GM21367 (cell line): Measurements from ENCODE around the gene MAT1A.
"Not testable (repeated sequence)": the region's sequence is repeated elsewhere in the genome, so short reads cannot be mapped to it uniquely, and the experiment has no call there.

Source experiments
- ATAC-seq: cut with Tn5 transposase; IDR thresholded peaks from one replicate; pipeline ENCODE4 v1.9.1; 2021; ENCODE audit not compliant: unreplicated experiment

The MAT1A gene

DNA sequence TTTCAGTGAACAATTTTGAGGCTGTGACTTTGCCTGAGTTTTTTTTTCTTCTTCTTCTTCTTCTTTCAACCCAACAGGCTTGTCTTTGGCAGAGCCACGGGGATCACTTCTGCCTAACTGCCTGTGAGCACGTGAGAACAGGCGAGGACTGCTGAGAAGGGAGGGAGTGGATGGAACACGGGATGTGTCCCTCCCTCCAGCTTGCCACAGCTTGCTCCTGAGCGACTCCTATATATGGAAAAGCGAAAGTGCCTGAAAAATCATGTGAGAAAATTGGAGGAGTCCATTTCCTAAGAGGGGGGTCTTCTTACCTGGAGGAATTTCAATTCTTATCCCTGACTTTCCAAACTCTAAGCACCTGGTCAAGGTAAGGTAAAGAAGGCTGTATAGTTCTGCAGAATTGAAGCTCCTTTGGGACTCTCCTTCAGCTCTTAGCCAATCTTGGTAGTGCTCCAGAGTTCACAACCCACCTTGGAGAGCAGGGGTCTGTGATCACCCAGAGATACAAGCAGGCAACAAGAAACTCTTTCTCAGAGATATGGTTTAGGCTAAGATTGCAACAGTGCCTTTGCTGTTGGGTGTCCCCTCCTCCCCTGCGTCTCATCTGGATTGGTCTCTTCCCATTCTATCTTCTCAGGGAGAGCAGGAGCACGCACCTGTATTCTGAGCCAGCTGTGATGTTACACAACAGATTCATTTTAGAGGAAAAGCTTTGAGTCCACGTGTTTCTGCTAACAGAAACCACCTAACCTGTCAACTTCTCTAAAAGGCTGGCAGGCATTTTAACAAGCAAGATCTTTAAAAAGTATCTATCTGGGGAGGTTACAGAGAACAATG lies at the start of gene MAT1A:
TSS of gene MAT1A (minus strand) at position 208 of the 837 bp plus-strand sequence. CDS start 235 bp downstream, outside the sequence.
- no peak for ATAC-seq

DNA sequence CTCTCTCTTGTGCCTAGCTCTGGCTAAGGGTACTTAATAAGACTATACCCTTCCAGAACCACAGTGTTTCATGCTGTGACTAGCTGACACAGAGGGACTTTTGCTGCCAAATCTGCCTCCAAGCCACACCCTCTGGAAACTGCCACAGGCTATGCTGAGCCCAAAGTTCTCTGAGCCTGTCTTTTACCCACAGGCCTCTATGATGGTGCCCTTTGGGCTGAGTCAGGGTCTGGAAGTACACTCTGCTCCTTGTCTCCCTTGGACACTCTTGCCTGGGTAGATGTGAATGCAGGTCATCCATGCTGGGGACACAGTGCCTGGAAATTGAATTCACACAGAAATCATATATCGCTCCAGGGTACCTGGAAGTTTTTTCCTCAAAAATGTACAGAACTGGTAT lies 44.5 kb upstream of the MAT1A start:
- ATAC-seq, result no peak

DNA sequence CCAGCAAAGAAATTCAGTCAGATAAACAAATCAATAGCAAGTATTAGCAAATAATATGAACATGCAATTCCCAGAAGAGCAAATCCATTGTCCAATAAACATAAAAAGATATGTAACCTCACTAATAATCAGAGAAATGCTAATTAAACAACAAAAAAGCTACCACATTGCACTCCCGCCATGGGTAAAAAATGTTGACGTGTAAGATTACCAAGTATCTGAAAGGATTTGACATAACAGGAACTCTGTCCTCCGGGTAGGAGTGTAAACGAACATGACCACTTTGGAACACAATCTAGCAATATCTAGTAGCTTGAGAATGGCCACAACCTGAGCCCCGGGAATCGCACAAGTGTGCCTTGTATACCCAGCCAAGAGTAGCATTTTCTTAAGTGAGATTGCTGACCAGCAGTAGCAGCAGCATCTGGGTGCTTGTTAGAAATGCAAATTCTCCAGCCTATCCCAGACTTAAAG lies 35.5 kb upstream of the MAT1A start:
- ATAC-seq, result no peak

DNA sequence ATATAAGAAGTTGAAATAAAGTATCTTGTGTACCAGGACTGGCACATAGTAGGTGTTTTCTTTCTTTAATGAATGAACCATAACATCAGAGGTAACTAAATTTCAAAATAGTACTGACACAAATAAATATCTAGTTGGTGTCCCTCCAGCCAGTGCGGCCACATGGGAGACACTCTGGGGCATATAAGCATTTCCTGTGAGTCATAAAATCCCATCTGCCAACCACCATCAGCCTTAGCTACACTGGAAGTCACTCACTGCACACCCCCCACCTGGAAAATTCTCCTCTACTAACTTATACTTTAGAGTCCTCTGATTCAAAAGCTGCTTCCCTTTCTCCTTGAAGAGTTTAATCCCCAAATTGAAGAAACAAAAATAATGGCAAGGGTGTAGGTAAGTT lies 34.6 kb upstream of the MAT1A start:
- ATAC-seq, result no peak

DNA sequence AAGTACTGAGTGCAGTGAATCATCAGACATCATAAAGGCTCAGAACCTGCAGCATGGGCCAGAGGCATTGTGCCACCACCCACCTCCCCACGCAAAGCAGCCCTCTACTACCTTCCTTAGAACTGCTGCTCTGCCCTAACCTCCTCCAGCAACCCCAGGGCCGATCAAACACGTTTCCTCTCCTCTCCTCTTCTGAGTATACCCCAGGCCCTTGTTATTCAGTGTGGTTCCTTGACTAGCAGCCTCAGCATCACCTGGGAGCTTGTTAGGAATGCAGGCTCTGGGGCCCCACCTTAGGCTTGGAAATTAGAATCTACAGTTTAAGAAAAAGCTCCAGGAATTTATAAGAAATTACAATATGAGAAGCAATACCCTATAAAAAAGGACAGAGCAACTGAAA lies 33.9 kb upstream of the MAT1A start:
- ATAC-seq, result no peak

DNA sequence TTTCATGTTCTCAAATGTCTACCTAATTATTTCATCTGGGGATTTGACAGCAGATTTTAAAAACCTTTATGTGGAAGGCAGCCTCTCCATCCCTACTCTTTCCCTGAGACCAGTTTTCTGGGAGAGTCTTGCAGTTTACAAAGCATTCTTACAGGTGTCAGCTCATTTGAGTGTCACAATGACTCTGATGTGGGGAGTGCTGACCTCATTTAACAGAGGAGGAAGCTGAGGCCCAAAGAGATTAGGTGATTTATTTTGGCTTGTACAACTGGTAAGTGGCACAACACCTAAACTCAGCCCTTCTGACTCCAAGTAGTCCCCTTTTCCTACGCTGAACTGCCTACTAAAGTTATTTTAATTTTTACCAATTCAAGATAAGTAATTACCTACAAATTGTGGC lies 33.3 kb upstream of the MAT1A start:
- no peak for ATAC-seq

DNA sequence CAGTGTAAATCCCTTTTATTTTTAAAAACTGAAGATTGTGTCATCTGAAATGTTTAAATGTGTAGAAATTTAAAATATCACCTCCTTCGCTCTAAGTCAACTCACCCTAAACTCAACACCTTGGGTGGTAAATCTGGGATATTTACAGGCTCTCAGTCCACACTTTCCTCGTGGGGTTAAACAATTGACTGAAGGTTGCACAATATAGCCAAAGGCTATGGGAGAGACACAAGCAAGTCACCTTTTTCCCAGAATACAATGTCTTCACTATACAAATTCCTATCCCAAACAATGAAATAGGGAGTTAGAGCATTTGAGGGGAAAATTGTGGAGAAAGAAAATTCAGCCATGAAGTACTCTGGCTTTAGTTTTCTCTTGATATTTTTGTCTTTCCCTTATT lies 32.7 kb upstream of the MAT1A start:
- ATAC-seq, result no peak

DNA sequence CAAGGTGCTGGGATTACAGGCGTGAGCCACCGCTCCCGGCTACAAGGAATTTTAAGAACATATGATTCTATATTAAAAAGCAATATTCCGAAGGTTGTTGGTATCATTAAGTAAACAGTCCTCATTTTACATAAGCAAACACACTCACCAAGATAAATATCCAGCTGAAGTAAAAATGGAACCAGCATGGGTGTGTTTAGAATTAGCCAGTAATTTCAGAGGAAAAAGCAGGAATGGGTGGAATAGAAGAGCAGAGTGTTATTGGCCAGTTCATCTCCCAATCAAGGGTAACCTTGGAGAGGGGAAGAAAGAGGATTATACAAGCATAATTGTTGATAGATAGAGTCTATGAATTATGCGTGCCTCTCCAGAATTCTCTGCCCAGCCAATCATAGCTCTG lies 31.7 kb upstream of the MAT1A start:
- no peak for ATAC-seq

DNA sequence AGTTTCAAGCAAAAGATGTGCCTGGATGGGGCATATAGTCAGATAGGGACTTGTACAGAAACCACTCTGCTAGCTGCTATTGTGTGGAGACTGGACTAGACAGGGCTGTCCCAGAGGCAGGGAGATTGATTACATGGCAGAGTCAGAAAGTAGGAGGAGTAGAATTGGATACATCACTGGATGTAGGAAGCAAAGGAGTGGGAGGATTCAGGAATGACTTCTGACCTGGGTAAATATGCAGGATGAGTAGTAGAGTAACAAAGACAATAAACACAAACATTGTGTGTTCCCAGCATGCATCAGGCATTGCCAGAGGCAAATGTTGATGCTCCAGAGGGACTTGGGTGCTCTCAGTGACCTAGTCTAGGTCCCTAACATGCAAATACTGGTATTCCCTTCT lies 30.9 kb upstream of the MAT1A start:
- ATAC-seq, result no peak

DNA sequence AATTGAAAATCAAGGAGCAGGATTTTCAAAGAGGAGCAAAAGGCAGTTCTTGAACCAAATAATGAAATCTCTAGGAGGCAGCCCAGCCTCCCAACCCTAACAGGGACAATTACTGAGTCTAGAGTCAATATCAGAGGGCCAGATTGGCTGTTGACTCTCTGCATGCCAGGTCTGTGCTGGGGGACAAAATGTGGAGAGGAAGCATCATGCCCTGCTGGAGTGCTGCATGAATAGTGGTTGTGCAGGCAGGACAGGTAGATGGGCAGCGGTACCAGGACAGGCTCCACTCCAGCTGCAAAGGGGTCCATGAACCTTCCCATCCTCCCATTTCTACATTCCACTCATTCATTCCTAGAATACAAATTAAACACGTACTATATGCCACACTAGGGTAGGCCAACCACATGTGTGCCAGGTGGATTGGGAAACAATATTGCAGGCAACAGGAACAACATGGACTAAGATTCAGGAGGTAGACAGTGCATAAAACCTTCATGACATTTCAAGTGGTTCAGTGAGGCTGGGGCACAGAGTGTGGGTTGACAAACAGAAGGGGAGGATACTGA lies 30.4 kb upstream of the MAT1A start:
- ATAC-seq, result no peak

DNA sequence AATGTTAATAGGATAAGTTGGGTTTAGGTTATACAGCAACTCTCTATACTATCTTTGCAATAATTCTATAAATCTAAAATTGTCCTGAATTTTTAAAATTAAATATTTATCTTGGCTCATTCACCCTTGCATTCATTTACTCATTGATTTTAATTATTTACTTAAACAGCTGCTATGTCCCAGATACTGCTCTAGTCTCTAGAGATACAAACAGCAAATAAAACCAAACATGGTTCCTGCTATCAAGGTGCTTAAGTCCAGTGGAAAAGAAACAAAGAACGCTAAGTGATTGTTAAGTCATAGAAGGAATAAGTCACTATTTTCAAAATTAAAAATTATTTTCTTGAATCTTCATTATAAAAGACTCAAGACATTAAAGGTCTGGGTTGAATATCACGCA lies 29.9 kb upstream of the MAT1A start:
- no peak for ATAC-seq

DNA sequence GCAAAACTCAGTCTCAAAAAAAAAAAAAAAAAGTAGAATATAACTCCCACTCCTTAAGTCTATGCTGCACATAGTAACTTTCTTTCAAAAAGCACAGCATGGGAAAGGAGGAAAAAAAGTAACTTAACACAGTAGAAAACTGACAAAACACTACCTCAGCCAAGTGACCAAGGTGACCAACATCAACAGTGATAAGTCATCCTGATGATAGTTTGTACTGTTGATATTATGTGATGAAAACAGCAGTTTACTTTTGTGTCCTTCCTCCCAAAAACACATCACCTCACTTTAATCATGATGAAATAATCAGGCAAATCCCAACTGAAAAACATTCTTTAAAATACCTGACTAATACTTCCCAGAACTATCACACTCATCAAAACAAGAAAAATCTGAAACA lies 29.3 kb upstream of the MAT1A start:
- ATAC-seq, result no peak

DNA sequence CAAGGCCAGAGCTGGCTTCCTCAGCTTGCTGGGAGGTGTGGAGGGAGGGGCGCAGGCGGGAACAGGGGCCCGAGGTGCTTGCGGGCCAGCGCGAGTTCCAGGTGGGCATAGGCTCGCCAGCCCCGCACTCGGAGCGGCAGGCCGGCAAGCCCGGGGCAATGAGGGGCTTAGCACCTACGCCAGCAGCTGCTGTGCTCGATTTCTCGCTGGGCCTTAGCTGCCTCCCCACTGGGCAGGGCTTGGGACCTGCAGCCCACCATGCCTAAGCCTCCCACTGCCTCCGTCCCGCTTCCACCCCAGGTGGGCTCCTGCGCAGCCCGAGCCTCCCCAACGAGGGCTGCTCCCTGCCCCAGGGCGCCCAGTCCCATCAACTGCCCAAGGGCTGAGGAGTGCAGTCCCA lies 25.9 kb upstream of the MAT1A start:
- ATAC-seq, result no peak

DNA sequence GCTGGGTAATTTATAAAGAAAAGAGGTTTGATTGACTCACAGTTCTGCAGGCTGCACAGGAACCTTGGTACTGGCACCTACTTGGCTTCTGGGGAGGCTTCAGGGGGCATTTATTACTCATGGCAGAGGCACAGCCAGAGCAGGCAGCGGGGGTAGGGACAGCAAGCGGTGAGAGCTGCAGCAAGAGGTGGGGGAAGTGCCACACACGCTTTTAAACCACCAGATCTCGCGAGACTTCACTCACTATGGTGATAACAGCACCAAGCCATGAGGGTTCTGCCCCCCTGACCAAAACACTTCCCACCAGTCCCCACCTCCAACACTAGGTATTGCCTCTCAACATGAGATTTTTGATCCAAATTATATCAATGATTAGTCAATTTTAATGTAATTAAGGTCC lies 24.1 kb upstream of the MAT1A start:
- no peak for ATAC-seq

DNA sequence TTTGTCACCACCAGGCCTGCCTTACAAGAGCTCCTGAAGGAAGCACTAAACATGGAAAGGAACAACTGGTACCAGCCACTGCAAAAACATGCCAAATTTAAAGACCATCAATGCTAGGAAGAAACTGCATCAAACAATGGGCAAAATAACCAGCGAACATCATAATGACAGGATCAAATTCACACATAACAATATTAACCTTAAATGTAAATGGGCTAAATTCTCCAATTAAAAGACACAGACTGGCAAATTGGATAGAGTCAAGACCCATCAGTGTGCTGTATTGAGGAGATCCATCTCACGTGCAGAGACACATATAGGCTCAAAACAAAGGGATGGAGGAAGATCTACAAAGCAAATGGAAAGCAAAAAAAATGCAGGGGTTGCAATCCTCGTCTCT lies 16.5 kb upstream of the MAT1A start:
- ATAC-seq, result not testable (repeated sequence)

DNA sequence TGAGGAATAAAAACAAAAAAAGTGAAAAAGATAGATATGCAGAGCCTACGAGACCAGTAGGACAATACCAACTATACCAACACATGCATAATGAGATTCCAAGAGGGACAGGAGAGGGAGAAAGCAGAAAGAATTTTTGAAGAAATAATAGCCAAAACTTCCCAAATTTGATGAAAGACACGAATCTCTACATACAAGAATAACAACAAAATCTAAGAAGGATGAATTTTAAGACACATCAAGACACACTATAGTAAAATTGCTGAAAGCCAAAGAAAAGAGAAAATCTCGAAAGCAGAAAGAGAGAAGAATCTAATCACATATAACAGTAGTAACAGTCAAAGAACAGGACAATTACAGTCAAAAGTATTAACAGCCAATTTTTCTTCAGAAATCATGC lies 7.5 kb upstream of the MAT1A start:
- ATAC-seq, result no peak

DNA sequence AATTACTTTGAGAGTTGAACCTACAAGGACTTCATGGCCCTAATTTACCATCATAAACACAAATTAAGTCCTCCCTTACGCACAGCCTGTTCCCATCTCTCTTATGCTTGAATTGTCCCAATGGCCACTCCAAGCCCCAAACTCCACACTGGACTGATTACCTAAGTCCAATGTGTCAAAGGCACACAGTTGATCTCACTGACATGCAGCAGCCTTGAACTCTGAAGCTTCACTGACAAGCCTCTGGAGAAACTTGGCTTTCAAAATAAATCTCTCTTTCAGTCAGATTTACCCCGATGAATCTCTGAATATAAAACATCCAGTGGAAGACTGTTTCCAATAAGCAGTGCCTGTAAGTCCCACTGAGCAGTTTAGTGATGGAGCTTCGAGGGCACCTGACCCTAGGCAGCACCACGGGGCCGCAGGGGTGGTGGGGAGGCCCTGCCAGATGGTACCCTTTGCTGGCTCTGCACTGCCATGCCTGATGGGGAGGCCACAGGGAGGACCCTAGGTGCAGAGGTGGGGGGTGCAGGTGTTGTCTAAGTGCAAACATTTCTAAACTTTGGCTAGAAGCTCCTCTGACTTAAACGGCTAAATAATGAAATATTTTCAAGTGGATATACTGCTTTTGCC lies 3.3 kb upstream of the MAT1A start:
- ATAC-seq, result no peak

DNA sequence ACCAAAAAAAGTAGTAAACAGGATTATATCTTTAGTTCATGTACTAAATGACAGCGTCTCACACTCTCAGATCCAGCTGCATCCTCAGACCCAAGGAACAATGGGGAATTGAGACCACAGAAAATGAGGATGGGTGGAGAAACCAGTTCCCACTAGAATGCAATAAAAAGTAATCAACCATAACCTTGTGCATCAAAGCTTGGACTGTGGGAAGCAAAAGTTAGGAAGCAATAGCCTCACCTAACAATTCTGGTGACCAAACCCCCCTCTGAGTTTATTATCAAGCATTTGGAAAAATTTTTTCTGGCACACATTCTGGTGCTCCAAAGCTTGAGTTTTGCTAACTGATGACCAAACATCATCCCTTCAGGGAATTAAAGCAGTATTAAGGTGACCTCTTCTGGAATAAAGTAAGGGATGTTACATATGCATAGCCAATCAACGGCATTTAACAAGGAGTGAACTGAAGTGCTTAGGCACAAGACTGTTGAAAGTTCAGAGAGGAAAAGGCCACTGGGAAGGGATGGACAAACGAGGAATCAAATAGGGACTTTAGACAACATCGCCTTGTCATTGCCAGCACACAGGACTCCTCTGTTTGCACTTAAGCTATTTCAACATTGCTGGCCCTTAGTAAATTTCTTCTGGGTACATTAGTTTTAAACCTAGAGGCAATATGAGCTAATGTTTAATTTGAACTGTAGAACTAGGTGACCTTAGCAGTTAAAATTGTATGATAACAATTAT lies 1.2 kb upstream of the MAT1A start:
- ATAC-seq, result no peak

DNA sequence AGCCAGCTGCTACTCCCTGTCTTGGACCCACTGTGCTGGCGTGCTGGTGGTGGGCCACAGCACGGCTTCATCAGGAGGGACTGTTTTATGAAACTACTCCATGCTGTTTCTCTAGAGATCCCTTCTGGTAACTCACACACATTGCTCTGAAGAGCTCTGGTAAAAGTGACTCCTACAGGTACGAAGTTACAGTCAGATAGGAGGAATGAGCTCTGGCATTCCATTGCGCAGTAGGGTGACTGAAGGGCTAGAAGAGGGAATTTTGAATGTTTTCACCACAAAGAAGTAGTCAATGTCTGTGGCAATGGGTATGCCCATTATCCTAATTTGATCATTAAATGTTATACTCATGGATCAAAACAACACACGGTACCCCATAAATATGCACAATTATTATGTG lies 609 bp downstream of the MAT1A start:
- no peak for ATAC-seq

DNA sequence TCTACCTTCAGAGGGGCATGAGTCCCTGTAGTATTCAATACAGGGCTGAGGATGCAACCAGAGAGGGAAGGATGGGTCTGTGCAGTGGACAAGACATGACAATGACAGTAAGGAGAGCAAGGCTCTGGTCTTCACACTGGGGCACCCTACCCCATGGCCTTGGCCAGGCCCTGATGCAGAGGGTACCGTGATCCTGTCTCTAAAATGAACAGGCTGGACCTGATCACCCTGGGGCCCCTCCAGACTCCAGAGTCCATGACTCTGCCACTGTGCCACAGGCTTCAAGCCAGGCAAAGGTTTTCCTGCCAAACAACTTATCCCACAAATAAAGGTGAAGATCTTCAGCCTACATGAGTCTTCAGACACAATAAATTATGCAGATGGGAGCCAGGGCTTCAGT lies 4.9 kb downstream of the MAT1A start:
- no peak for ATAC-seq

DNA sequence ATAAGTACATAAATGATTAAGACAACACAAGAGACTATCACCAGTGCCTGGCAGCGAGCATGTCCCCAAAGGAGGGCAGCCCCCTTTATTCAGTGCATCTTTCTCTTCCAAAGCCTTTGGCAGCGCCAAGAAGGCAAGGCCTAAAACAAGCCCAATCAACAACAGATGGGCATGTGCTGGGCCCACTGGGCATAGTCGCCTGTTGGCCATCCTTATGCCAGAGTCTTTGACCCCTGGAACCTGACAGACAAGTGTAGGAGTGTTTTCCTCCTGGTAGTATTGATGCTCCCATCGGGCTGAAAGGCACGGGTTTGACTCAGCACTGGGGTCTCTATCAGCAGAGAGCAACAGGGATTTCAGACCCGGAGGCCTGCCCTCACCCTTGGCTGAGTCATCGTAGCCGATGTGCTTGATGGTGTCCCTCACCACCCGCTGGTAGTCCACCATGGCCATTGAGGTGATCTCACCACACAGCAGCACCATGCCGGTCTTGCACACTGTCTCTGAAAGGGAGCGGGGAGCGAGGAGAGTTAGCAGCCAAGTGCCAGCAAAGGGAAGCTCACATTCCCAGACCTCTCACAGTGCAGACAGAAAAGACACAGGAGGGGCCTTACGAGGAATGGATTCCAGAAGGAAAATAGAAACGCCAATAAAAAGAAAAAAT lies 5.8 kb downstream of the MAT1A start:
- no peak for ATAC-seq
